Limb (tissue), 2 donors: ENCODE results near the gene CPB2.

Source experiments
- DNase-seq, 2 donors: peaks; one replicate each; pipeline ENCODE4 v3.0.0-alpha.2; 2016; ENCODE audit errors: extremely low spot score in 2 of 2

The CPB2 gene

GRCh38 chr13:46104868-46105267 lies at the start of gene CPB2:
Gene CPB2 (minus strand): TSS chr13:46105033. CDS start chr13:46105009, 24 bp downstream.
- no peak for DNase-seq

- no peak for DNase-seq
Observed at GRCh38 chr13:46154136-46154801, 49.4 kb upstream of the CPB2 start.

GRCh38 chr13:46152627-46153328 lies 47.9 kb upstream of the CPB2 start:
- no peak for DNase-seq

GRCh38 chr13:46150134-46150693 lies 45.4 kb upstream of the CPB2 start:
- DNase-seq: no peak

- DNase-seq: no peak
Observed at GRCh38 chr13:46149272-46150133, 44.7 kb upstream of the CPB2 start.

GRCh38 chr13:46146898-46147297 lies 42.1 kb upstream of the CPB2 start:
- DNase-seq: no peak

GRCh38 chr13:46145950-46146349 lies 41.1 kb upstream of the CPB2 start:
- no peak for DNase-seq

- no peak for DNase-seq
Observed at GRCh38 chr13:46145135-46145534, 40.3 kb upstream of the CPB2 start.

- no peak for DNase-seq
Observed at GRCh38 chr13:46143184-46143701, 38.4 kb upstream of the CPB2 start.

GRCh38 chr13:46142776-46143175 lies 37.9 kb upstream of the CPB2 start:
- no peak for DNase-seq

- no peak for DNase-seq
Observed at GRCh38 chr13:46140044-46140443, 35.2 kb upstream of the CPB2 start.

GRCh38 chr13:46137627-46138317 lies 32.9 kb upstream of the CPB2 start:
- DNase-seq: no peak

- DNase-seq: no peak
Observed at GRCh38 chr13:46136688-46137087, 31.9 kb upstream of the CPB2 start.

- DNase-seq: no peak
Observed at GRCh38 chr13:46134961-46135522, 30.2 kb upstream of the CPB2 start.

- DNase-seq: no peak
Observed at GRCh38 chr13:46134494-46134893, 29.7 kb upstream of the CPB2 start.

- DNase-seq: no peak
Observed at GRCh38 chr13:46132109-46132508, 27.3 kb upstream of the CPB2 start.

GRCh38 chr13:46131705-46132104 lies 26.9 kb upstream of the CPB2 start:
- no peak for DNase-seq

- no peak for DNase-seq
Observed at GRCh38 chr13:46129955-46130618, 25.3 kb upstream of the CPB2 start.

- no peak for DNase-seq
Observed at GRCh38 chr13:46129124-46129523, 24.3 kb upstream of the CPB2 start.

GRCh38 chr13:46127358-46128023 lies 22.7 kb upstream of the CPB2 start:
- no peak for DNase-seq
